GM12875 (cell line): ENCODE measurements around the gene KCNMA1.
"Not testable (repeated sequence)": the region's sequence is repeated elsewhere in the genome, so short reads cannot be mapped to it uniquely, and the experiment has no call there.

ENCODE experiments used
- H3K4me3 ChIP-seq: one replicate; pipeline ENCODE4 v1.5.1; 2011; ENCODE audit warnings: low read depth, low read length, control low read depth
- TF ChIP-seq, protein P1 (sequence below): IDR thresholded peaks from 2 replicates; pipeline ENCODE4 v1.5.1; 2011; ENCODE audit warnings: low read depth, mild to moderate bottlenecking, control low read depth, inconsistent platforms, low read length, moderate library complexity, borderline replicate concordance; ENCODE audit not compliant: insufficient read depth

KCNMA1 gene

DNA sequence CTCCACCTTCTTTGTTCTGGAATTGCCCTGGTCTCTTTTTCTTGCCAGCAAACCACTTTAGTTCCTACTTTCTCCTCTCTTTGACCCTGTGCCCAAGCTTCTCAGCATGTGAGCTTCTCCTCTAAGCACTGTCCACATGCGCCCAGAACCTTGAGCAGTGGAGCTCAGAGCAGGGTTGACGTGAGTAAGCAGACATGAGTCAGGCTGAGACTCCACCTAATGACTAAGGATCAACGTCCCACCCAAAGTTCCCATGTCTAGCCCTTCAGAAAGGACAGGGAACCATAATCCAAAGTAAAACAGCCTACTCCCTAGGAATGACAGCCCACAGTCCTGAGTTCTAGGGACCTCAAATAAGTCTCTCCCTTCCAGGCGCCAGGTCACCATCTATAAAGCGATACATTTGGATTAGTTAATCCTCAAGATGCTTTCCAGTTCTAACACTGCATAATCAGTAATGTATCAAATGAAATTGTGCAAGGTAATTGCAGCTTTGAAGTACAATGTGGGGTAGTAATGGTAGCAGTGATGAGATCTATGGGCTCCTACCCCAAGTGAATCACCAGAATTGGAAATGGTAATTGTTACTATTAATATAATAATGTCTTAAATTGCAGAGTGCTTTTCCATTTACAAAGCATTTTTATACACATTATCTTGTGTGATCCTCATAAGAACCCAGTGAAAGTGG, 44.5 kb downstream of the KCNMA1 start:
- TF ChIP-seq, protein P1, sequence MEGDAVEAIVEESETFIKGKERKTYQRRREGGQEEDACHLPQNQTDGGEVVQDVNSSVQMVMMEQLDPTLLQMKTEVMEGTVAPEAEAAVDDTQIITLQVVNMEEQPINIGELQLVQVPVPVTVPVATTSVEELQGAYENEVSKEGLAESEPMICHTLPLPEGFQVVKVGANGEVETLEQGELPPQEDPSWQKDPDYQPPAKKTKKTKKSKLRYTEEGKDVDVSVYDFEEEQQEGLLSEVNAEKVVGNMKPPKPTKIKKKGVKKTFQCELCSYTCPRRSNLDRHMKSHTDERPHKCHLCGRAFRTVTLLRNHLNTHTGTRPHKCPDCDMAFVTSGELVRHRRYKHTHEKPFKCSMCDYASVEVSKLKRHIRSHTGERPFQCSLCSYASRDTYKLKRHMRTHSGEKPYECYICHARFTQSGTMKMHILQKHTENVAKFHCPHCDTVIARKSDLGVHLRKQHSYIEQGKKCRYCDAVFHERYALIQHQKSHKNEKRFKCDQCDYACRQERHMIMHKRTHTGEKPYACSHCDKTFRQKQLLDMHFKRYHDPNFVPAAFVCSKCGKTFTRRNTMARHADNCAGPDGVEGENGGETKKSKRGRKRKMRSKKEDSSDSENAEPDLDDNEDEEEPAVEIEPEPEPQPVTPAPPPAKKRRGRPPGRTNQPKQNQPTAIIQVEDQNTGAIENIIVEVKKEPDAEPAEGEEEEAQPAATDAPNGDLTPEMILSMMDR, result no peak
- H3K4me3 ChIP-seq, result no peak overlapping the region

DNA sequence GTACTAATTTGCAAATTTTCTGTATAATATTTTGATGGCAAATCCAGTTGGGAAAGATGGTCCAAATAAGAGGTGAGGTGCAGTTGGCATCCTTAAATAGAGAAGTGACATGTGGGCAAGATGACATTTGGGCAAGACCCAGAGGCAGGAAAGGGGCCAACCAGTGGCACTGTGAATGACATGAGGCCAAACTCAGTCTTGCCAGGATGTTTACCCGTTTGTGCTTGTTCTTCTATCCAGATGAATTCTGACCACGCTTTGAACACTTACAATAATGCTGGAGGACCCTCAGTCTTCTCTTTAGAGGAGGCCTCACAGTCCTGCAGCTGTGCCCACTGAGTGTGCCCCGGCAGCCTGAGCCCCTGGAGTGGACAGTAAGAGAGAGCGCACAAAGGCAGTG, 45.1 kb downstream of the KCNMA1 start:
- TF ChIP-seq, protein P1, result no peak
- H3K4me3 ChIP-seq, result no peak overlapping the region

DNA sequence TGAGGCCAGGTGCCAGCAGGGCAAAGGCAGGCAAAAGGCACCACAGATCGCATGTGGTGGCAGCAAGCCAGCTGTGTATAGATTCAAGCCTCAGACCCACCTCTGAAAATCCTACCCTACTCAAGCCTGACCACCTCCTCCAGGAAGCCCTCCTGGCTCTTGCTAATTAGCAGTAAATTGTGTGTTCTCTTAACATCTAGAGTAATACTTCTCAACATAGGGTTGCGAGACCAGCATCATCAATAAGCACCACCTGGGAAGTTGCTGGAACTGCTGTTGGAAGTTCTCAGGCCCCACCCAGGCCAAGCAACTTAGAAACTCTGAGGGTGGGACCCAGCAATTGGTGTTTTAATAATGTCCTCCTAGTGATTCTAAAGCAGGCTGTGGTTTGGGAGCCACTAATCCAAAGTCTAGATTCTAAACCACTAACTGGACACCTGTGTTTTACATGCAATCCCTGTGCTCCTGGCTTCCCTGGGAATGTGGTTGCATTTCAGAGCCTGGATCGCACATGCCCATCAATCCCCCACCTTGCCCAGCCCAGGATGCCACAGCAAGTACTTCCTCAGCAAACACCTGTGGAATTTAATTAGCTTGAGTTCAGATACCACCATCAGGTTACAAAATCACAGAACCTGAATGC, 46.2 kb downstream of the KCNMA1 start:
- TF ChIP-seq, protein P1, result no peak
- no peak overlapping the region for H3K4me3 ChIP-seq

DNA sequence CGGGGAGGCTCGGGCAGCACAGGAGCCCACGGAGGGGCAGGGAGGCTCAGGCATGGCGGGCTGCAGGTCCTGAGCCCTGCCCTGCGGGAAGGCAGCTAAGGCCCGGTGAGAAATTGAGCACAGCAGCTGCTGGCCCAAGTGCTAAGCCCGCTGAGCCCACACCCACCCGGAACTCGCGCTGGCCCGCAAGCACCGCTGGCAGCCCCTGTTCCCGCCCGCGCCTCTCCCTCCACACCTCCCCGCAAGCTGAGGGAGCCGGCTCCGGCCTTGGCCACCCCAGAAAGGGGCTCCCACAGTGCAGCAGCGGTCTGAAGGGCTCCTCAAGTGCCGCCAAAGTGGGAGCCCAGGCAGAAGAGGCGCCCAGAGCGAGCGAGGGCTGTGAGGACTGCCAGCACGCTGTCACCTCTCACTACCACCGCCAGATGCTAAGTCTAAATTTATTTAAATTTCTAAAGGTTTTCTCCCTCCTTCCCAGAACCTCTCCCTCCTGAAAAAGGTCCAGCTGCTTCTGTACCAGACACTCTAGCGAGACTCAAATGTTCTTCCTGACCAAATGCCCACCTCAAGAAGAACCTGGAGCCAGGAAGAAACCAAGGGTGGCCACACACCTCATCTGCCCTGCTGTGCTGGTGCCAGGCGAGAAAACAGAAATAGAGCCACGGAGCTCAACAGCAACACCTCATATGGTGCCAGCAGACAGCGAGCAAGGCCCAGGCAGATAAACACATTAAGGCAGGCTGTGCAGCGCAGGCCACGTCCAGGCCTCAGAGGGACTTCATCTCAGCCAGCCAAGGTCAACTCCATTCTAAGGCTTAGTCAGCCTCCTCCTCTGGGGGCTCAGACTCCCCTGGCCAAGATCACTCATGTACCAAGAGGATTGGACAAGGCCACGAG, 47.0 kb downstream of the KCNMA1 start:
- TF ChIP-seq, protein P1, result no peak

DNA sequence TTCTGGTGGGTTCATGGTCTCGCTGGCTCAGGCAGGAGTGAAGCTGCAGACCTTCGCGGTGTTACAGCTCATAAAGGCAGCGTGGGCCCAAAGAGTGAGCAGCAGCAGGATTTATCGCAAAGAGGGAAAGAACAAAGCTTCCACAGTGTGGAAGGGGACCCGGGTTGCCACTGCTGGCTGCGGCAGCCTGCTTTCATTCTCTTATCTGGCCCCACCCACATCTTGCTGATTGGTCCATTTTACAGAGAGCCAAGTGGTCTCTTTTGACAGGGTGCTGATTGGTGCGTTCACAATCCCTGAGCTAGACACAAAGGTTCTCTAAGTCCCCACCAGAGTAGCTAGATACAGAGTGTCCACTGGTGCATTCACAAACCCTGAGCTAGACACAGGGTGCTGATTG, 47.9 kb downstream of the KCNMA1 start:
- H3K4me3 ChIP-seq, result not testable (repeated sequence)

More for the DNA sequence above, 47.0 kb downstream of the KCNMA1 start:
- no peak overlapping the region for H3K4me3 ChIP-seq

DNA sequence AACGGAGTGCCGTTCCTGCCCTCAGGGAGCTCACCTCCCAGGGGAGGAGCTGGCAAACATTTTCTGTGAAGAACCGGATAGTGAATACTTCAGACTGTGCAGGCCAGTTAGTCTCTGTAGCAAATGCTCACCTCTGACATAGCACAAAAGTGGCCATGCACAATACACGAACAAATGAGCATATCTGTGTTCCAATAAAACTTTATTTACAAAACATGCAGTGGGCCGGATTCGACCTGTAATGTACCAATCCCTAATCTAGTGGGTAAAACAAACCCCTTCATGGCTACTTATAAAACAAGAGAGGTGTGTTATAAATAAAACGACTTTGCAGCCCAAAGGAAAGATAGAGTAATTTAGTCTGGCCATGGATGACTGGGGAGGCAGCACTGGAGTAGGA, 48.7 kb downstream of the KCNMA1 start:
- TF ChIP-seq, protein P1, result no peak
- no peak overlapping the region for H3K4me3 ChIP-seq

DNA sequence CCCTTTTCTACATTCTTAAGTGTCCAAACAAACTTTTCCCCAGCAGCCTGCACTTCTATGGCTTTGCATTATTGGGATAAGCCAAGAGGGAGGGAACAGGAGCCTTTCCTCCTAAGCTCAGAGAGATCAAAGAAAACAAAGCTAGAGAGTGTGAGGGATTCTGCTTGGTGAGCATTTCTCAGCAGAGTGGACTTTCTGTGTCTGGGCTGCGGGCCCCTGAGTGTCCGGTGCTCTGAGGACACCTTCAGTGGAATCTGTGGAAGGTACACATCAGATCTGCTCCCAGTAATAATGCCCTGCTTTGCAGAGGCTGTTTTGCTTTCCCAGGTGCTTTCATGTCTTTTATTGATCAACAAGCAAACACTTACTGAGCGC, 50.2 kb downstream of the KCNMA1 start:
- no peak overlapping the region for H3K4me3 ChIP-seq
- TF ChIP-seq, protein P1, result no peak
